Smooth muscle cell (in vitro differentiated cells): Measurements from ENCODE around the gene ST3GAL6. TPM values are rescaled to one million over a fixed set of nuclear protein-coding genes. Genes with fewer than 3 reads are reported as not detected.

Source experiments
- DNase-seq: peaks from one replicate; lab custom pipeline; 2025; ENCODE audit not compliant: unreplicated experiment; lab: John Stamatoyannopoulos, UW
- H2AFZ ChIP-seq: fragments of 200-600 bp; sonication (generic); 2 replicates; pipeline ENCODE4 v1.6.0; 2016; ENCODE audit warnings: antibody characterized with exemption, low read depth, mild to moderate bottlenecking
- H3F3A ChIP-seq: fragments of 200-600 bp; sonication (generic); 2 replicates; pipeline ENCODE4 v1.6.0; 2017; ENCODE audit warnings: antibody characterized with exemption, low read depth
- H3K27ac ChIP-seq: fragments of 200-600 bp; sonication (generic); 2 replicates; pipeline ENCODE4 v1.5.1; 2016; ENCODE audit warnings: low read depth, mild to moderate bottlenecking
- H3K27me3 ChIP-seq: fragments of 200-600 bp; sonication (generic); 2 replicates; pipeline ENCODE4 v1.6.1; 2016; ENCODE audit warnings: low read depth, mild to moderate bottlenecking
- H3K36me3 ChIP-seq: fragments of 200-600 bp; sonication (generic); 2 replicates; pipeline ENCODE4 v1.5.1; 2016; ENCODE audit warnings: low read depth
- H3K4me1 ChIP-seq: fragments of 200-600 bp; sonication (generic); 2 replicates; pipeline ENCODE4 v1.5.1; 2016; ENCODE audit warnings: low read depth
- H3K4me2 ChIP-seq: fragments of 200-600 bp; sonication (generic); 2 replicates; pipeline ENCODE4 v1.6.0; 2016; ENCODE audit warnings: mild to moderate bottlenecking
- H3K4me3 ChIP-seq: fragments of 200-600 bp; sonication (generic); 2 replicates; pipeline ENCODE4 v1.5.1; 2016; ENCODE audit warnings: mild to moderate bottlenecking
- H3K79me2 ChIP-seq: fragments of 200-600 bp; sonication (generic); 2 replicates; pipeline ENCODE4 v1.6.0; 2016; ENCODE audit warnings: low read depth, mild to moderate bottlenecking
- H3K9ac ChIP-seq: fragments of 200-600 bp; sonication (generic); 2 replicates; pipeline ENCODE4 v1.6.0; 2016; ENCODE audit warnings: low read depth
- H3K9me3 ChIP-seq: fragments of 200-600 bp; sonication (generic); replicated peaks from 2 replicates; pipeline ENCODE4 v1.5.1; 2016; ENCODE audit warnings: low read depth
- H4K20me1 ChIP-seq: fragments of 200-600 bp; sonication (generic); 2 replicates; pipeline ENCODE4 v1.6.0; 2016; ENCODE audit warnings: low read depth
- CTCF ChIP-seq: fragments of 200-600 bp; sonication (generic); IDR thresholded peaks from 2 replicates; pipeline ENCODE4 v1.5.1; 2017; ENCODE audit warnings: borderline replicate concordance, mild to moderate bottlenecking, antibody characterized with exemption; ENCODE audit not compliant: insufficient read depth, poor library complexity, severe bottlenecking
- WGBS: methylation state at CpG from one replicate; pipeline ENCODE4 v1.1.7; 2016; ENCODE audit warnings: low lambda C conversion rate; 5-methylcytosine and 5-hydroxymethylcytosine counted together
- polyA plus RNA-seq: library from polyadenylated mRNA; unstranded; fragments of >200 nt; fragmentation: Nextera tagmentation; extraction: Ambion mirVana; gene quantifications from 2 replicates; pipeline ENCODE4 v1.2.1, GENCODE V29; 2016
- total RNA-seq: library from RNA; depleted of rRNA; stranded (reverse); fragments of >200 nt; gene quantifications from 2 replicates; pipeline ENCODE4 v1.2.3, GENCODE V29; 2014

The ST3GAL6 gene
- total and polyA plus RNA-seq, 2 experiments from 2014 or later: 19.4 to 40.7 TPM

- H3K9me3 ChIP-seq: no peaks in the 10 kb centered on the region
- peaks cover 18% of the 10 kb centered on the region for H3F3A ChIP-seq
- H3K36me3 ChIP-seq: peaks cover 8% of the 10 kb centered on the region
- H3K27me3 ChIP-seq: no peaks in the 10 kb centered on the region
- H3K9ac ChIP-seq: no peak overlapping the region
- H3K4me1 ChIP-seq: no peaks in the 10 kb centered on the region
- no peaks in the 10 kb centered on the region for H3K79me2 ChIP-seq
- TF ChIP-seq CTCF: no peak
- peaks cover 4% of the 10 kb centered on the region for H4K20me1 ChIP-seq
- H3K4me2 ChIP-seq: peak overlapping the region; percentile 45
- no peak overlapping the region for H3K4me3 ChIP-seq
- H2AFZ ChIP-seq: no peak overlapping the region
- WGBS: 39% methylated on average over 5 of the region's 5 CpGs
- H3K27ac ChIP-seq: peak overlapping the region; percentile 46
- no peak for DNase-seq
These were observed 51.8 kb downstream of the ST3GAL6 start for GRCh38 chr3:98814817-98815420.

GRCh38 chr3:98817547-98818041 is 54.5 kb downstream of the ST3GAL6 start:
- DNase-seq: no peak
- H3K27me3 ChIP-seq: no peaks in the 10 kb centered on the region
- H3K36me3 ChIP-seq: peaks cover 4% of the 10 kb centered on the region
- no peaks in the 10 kb centered on the region for H3K9me3 ChIP-seq
- no peak overlapping the region for H3K4me2 ChIP-seq
- no peak overlapping the region for H3K27ac ChIP-seq
- H3K79me2 ChIP-seq: no peaks in the 10 kb centered on the region
- H3K4me3 ChIP-seq: no peak overlapping the region
- no peak overlapping the region for H2AFZ ChIP-seq
- WGBS: 31% methylated on average over 3 of the region's 3 CpGs
- peak; percentile 79 for TF ChIP-seq CTCF
- H3F3A ChIP-seq: peaks cover 18% of the 10 kb centered on the region
- H3K4me1 ChIP-seq: no peaks in the 10 kb centered on the region
- H4K20me1 ChIP-seq: peaks cover 4% of the 10 kb centered on the region
- no peak overlapping the region for H3K9ac ChIP-seq

GRCh38 chr3:98821063-98821462 is 57.9 kb downstream of the ST3GAL6 start:
- Histone ChIP-seq H3K9ac (no peak overlapping the region), H3K4me1 (no peaks in the 10 kb centered on the region), H3K9me3 (no peaks in the 10 kb centered on the region), H3K4me3 (no peak overlapping the region), H3F3A (peaks cover 11% of the 10 kb centered on the region), H2AFZ (no peak overlapping the region), H3K27me3 (no peaks in the 10 kb centered on the region), H3K79me2 (no peaks in the 10 kb centered on the region), H4K20me1 (no peaks in the 10 kb centered on the region), H3K36me3 (peaks cover 4% of the 10 kb centered on the region), H3K27ac (no peak overlapping the region), H3K4me2 (no peak overlapping the region)
- WGBS: 88% methylated on average over 3 of the region's 3 CpGs
- no peak for TF ChIP-seq CTCF
- DNase-seq: no peak

- Histone ChIP-seq H3K27ac (no peak overlapping the region), H3K9ac (no peak overlapping the region), H3K36me3 (peaks cover 4% of the 10 kb centered on the region), H3K9me3 (no peaks in the 10 kb centered on the region), H2AFZ (no peak overlapping the region), H3K79me2 (no peaks in the 10 kb centered on the region), H3K4me3 (no peak overlapping the region), H4K20me1 (peaks cover 4% of the 10 kb centered on the region), H3K4me2 (no peak overlapping the region), H3F3A (peaks cover 6% of the 10 kb centered on the region), H3K27me3 (no peaks in the 10 kb centered on the region), H3K4me1 (no peaks in the 10 kb centered on the region)
- 98% methylated on average over 4 of the region's 4 CpGs for WGBS
- no peak for TF ChIP-seq CTCF
- no peak for DNase-seq
These were observed 60.7 kb downstream of the ST3GAL6 start for GRCh38 chr3:98823791-98824190.
